ENCODE results near the gene RAB1A. TPM values are rescaled to one million over a fixed set of nuclear protein-coding genes. Genes with fewer than 3 reads are reported as not detected.

RAB1A gene
- total and polyA plus RNA-seq, 2 donors from 2014 or later = 166 to 194 TPM

DNA sequence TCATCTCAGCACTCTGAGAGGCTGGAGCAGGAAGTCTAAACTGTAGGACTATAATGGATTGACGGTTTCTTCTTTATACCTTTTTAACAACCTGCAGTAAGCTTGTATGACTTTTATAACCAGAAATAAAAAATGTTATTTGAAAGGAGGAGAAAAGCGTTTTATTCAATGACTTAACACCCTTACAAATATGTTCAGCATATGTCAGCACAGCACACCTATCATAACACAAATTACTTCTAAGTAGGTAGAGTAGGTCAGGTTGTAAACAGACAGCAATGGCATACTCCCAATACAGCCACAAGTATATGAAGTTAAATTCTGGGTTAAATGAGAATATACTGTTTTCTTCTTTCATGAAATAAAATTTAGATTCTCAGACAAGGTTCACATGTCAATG lies 16.1 kb downstream of the RAB1A start:
- intact Hi-C loops (cut with DNase I) = no loop called here
- Histone ChIP-seq H3K27ac (ENCODE audit: low read depth in 2 of 2, low read length in 2 of 2) (no peak overlapping the region), H3K4me3 (ENCODE audit: low read length in 3 of 3) (no peak overlapping the region), H3K4me1 (ENCODE audit: control insufficient read depth in 2 of 3, insufficient read depth in 2 of 3, low read depth in 1 of 3, low read length in 3 of 3) (peaks cover 0 to 10% (median 6%) of the 10 kb centered on the region in 3 donors), H3K27me3 (ENCODE audit: control insufficient read depth, insufficient read depth, low read length) (no peaks in the 10 kb centered on the region), H3K36me3 (ENCODE audit: control insufficient read depth in 2 of 3, insufficient read depth in 3 of 3, low read length in 3 of 3) (no peaks in the 10 kb centered on the region), H3K9me3 (ENCODE audit: control insufficient read depth in 2 of 3, insufficient read depth in 1 of 3, low read length in 3 of 3) (no peaks in the 10 kb centered on the region), H3K9ac (ENCODE audit: low read length in 3 of 3) (no peak overlapping the region)
- DNase-seq = no peak
- no peak for FAIRE-seq
- TF ChIP-seq, protein P1, sequence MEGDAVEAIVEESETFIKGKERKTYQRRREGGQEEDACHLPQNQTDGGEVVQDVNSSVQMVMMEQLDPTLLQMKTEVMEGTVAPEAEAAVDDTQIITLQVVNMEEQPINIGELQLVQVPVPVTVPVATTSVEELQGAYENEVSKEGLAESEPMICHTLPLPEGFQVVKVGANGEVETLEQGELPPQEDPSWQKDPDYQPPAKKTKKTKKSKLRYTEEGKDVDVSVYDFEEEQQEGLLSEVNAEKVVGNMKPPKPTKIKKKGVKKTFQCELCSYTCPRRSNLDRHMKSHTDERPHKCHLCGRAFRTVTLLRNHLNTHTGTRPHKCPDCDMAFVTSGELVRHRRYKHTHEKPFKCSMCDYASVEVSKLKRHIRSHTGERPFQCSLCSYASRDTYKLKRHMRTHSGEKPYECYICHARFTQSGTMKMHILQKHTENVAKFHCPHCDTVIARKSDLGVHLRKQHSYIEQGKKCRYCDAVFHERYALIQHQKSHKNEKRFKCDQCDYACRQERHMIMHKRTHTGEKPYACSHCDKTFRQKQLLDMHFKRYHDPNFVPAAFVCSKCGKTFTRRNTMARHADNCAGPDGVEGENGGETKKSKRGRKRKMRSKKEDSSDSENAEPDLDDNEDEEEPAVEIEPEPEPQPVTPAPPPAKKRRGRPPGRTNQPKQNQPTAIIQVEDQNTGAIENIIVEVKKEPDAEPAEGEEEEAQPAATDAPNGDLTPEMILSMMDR (IDR thresholded peaks at IDR 0.05; ENCODE audit: borderline replicate concordance, extremely low read depth, insufficient read depth) = no peak

DNA sequence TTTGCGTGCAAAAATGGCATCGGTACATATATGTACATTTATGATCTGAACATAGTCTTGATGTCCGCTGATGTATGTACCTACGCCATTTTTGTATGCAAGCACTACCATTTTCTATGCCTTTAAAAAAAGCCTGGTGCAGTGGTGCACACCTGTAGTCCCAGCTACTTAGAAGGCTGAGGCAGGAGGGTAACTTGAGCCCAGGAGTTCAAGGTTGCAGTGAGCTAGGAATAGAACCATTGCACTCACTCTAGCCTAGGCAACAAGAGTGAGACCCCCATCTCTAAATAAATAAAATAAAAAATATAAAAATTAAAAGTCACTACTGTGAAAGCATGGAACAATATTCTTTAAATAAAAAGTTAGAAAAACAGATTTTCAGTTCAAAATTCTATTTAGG lies 16.7 kb downstream of the RAB1A start:
- H3K9me3 ChIP-seq (ENCODE audit: control insufficient read depth in 2 of 3, insufficient read depth in 1 of 3, low read length in 3 of 3) = no peaks in the 10 kb centered on the region
- peaks cover 0 to 10% (median 6%) of the 10 kb centered on the region in 3 donors for H3K4me1 ChIP-seq (ENCODE audit: control insufficient read depth in 2 of 3, insufficient read depth in 2 of 3, low read depth in 1 of 3, low read length in 3 of 3)
- H3K4me3 ChIP-seq (ENCODE audit: low read length in 3 of 3) = no peak overlapping the region
- H3K9ac ChIP-seq (ENCODE audit: low read length in 3 of 3) = no peak overlapping the region
- no peak overlapping the region for H3K27ac ChIP-seq (ENCODE audit: low read depth in 2 of 2, low read length in 2 of 2)
- H3K27me3 ChIP-seq (ENCODE audit: control insufficient read depth, insufficient read depth, low read length) = no peaks in the 10 kb centered on the region
- H3K36me3 ChIP-seq (ENCODE audit: control insufficient read depth in 2 of 3, insufficient read depth in 3 of 3, low read length in 3 of 3) = no peaks in the 10 kb centered on the region
- intact Hi-C loops (cut with DNase I) = no loop called here
- FAIRE-seq (no peak), DNase-seq (no peak)
- TF ChIP-seq, protein P1 (IDR thresholded peaks at IDR 0.05; ENCODE audit: borderline replicate concordance, extremely low read depth, insufficient read depth) = no peak

DNA sequence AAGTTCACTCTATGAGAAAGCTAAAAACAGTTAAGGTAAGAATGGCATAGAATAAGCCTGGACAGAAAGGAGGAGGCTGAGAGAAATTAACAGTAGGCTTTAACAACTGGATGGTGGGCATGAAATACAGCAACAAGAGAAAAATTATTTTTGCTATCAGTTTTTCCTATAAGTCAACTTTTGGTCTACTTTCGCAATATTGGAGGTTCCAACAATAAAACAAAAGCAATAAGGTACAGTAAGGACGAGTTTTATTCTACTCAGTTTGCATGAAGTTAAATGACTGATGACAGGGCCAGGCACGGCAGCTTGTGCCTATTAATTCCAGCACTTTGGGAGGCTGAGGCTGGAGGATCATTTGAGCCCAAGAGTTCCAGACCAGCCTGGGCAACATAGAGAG lies 17.3 kb downstream of the RAB1A start:
- no peak for DNase-seq
- FAIRE-seq = no peak
- Histone ChIP-seq H3K27ac (ENCODE audit: low read depth in 2 of 2, low read length in 2 of 2) (no peak overlapping the region), H3K4me3 (ENCODE audit: low read length in 3 of 3) (no peak overlapping the region), H3K36me3 (ENCODE audit: control insufficient read depth in 2 of 3, insufficient read depth in 3 of 3, low read length in 3 of 3) (no peaks in the 10 kb centered on the region), H3K9me3 (ENCODE audit: control insufficient read depth in 2 of 3, insufficient read depth in 1 of 3, low read length in 3 of 3) (no peaks in the 10 kb centered on the region), H3K4me1 (ENCODE audit: control insufficient read depth in 2 of 3, insufficient read depth in 2 of 3, low read depth in 1 of 3, low read length in 3 of 3) (peaks cover 0 to 6% (median 4%) of the 10 kb centered on the region in 3 donors), H3K27me3 (ENCODE audit: control insufficient read depth, insufficient read depth, low read length) (no peaks in the 10 kb centered on the region), H3K9ac (ENCODE audit: low read length in 3 of 3) (no peak overlapping the region)
- TF ChIP-seq, protein P1 (IDR thresholded peaks at IDR 0.05; ENCODE audit: borderline replicate concordance, extremely low read depth, insufficient read depth) = no peak
- intact Hi-C loops (cut with DNase I) = no loop called here

DNA sequence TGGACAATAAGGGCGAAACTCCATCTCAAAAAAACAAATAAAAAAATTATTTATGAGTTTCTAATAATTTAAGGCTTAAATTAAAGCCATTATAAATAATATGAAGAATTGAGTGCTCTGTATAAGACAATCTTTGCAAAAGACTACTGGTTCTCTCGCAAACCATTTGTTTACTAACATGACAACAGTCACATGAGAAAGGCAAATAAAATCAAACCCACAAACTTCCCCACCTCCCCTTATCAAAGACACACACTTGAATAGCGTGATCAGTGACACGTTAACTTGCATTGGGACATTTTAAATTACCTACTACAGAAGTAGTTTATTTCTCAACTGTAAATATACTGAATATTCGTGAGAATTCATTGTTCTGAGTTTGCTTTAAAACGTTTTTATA lies 21.1 kb downstream of the RAB1A start:
- H3K9me3 ChIP-seq (ENCODE audit: control insufficient read depth in 2 of 3, insufficient read depth in 1 of 3, low read length in 3 of 3) = no peaks in the 10 kb centered on the region
- H3K36me3 ChIP-seq (ENCODE audit: control insufficient read depth in 2 of 3, insufficient read depth in 3 of 3, low read length in 3 of 3) = no peaks in the 10 kb centered on the region
- H3K9ac ChIP-seq (ENCODE audit: low read length in 3 of 3) = no peak overlapping the region
- no peak overlapping the region for H3K4me3 ChIP-seq (ENCODE audit: low read length in 3 of 3)
- peaks cover 0 to 2% (median 2%) of the 10 kb centered on the region in 3 donors for H3K4me1 ChIP-seq (ENCODE audit: control insufficient read depth in 2 of 3, insufficient read depth in 2 of 3, low read depth in 1 of 3, low read length in 3 of 3)
- FAIRE-seq (no peak), DNase-seq (no peak)
- no peaks in the 10 kb centered on the region for H3K27me3 ChIP-seq (ENCODE audit: control insufficient read depth, insufficient read depth, low read length)
- TF ChIP-seq, protein P1 (IDR thresholded peaks at IDR 0.05; ENCODE audit: borderline replicate concordance, extremely low read depth, insufficient read depth) = no peak
- intact Hi-C loops (cut with DNase I) = no loop called here
- H3K27ac ChIP-seq (ENCODE audit: low read depth in 2 of 2, low read length in 2 of 2) = no peak overlapping the region
